WI38 (cell line): ENCODE results near the gene SH3RF3.
"Not testable (repeated sequence)": the region's sequence is repeated elsewhere in the genome, so short reads cannot be mapped to it uniquely, and the experiment has no call there.

Experiments
- H3K4me3 ChIP-seq: 2 replicates; pipeline ENCODE4 v1.5.1; 2011; ENCODE audit warnings: low read depth, mild to moderate bottlenecking, control low read depth, low read length
- CTCF ChIP-seq: IDR thresholded peaks from 2 replicates; pipeline ENCODE4 v1.5.1; 2012; ENCODE audit warnings: low read depth, mild to moderate bottlenecking, control low read depth, low read length

Gene SH3RF3

DNA sequence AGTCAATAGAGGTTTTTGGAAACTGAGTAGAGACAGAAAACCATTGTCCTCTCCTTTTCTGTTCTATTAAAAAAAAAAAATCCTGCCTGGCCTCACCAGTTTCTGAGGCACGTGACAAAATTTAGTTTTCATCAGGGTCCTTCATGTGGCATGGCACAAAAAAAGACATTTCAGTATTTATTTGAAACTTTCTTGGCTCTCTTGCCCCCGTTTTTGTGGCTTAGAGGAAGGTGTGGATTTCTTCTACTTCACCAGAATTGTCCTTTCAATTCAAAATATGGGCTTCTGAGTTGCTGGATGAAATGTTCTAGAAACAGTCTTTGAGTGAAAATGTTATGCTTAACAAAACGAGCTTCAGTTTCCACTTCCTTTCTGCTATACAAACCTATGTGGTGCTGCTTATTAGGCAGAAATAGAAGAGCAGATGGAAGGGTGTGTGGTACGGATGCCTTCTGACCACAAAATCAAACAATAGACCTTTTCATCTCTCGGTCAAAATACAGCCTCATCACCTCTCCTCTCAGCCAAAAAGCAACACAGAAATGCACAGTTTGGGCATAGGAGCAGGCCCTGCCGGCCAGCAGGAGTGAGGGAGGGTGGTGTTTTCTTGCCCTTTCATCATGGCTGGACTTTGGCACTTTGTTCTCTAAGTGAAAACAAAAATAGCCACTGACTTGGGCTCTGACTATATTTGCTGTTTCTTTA is 89.2 kb downstream of the SH3RF3 start:
- no peak overlapping the region for H3K4me3 ChIP-seq
- no peak for TF ChIP-seq CTCF

DNA sequence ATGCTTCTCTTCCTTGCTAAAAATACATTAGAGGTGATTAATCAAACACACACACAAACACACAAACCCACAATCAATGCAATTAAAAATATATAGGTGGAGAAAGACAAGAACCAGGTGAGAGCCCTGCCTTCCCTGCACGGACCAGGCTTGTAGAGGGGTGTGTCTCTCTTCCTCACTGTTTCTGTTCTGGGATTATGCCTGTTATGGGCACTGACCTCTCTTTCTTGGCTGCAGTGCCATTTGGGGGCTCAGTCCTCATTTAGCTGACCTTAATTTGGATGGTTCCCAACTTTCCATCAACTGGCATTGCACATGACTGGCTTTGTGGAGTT is 89.8 kb downstream of the SH3RF3 start:
- H3K4me3 ChIP-seq, result no peak overlapping the region
- TF ChIP-seq CTCF, result no peak

- no peak overlapping the region for H3K4me3 ChIP-seq
- TF ChIP-seq CTCF, result no peak
Observed at GRCh38 chr2:109220860-109221259, 91.9 kb downstream of the SH3RF3 start.

GRCh38 chr2:109221316-109221715 is 92.3 kb downstream of the SH3RF3 start:
- not testable (repeated sequence) for H3K4me3 ChIP-seq

DNA sequence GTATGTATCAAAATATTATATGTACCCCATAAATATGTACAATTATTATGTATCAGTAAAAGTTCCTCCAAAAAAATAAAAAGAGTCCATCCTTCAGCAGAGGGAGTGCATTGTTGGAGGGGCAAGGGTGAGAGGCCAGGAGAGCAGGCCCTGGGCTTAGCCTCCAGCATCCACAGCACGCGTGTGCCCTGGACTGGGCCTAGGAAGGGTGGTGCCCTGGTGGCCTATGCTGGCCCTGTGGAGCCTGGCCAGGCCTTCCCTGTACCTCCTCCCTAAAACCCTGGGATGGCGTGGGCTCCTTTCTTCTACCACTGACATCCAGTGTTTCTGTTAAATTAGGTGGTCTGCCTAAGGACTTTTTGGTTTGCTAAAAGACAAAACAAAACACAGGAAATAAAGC is 93.4 kb downstream of the SH3RF3 start:
- TF ChIP-seq CTCF, result no peak
- H3K4me3 ChIP-seq, result no peak overlapping the region

DNA sequence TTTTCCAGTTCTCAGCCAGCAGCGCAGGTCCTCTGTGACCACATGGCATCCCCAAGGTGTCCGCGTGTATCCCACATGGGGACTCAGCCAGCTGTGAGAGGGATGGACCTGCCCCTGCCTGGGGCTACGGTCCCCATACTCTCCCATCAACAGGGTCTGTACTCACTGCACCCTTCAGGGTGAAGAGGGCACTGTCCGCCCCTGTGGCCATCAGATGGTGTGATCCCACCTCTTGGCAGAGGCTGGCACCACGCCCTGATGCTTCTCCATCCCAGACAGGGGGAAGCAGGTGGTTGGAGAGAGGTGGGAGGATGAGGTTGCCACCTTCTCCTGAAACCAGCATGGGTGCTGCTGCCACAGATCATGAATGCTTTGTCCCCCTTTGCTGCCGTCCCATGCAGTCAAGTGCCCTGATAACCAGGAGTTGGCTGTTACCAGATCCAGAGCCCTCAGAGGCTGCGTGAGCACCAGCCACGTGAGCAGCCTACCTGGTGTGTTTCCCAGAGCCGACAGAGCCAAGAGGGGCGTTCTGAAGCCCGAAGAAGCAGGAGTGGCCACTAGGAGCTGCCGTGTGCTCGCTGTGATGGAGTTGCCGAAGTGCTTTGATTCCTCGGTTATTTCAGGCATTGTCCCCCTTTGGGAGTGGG is 93.9 kb downstream of the SH3RF3 start:
- TF ChIP-seq CTCF, result no peak
- no peak overlapping the region for H3K4me3 ChIP-seq

- no peak for TF ChIP-seq CTCF
- H3K4me3 ChIP-seq, result no peak overlapping the region
Observed at GRCh38 chr2:109223490-109223889, 94.5 kb downstream of the SH3RF3 start.

DNA sequence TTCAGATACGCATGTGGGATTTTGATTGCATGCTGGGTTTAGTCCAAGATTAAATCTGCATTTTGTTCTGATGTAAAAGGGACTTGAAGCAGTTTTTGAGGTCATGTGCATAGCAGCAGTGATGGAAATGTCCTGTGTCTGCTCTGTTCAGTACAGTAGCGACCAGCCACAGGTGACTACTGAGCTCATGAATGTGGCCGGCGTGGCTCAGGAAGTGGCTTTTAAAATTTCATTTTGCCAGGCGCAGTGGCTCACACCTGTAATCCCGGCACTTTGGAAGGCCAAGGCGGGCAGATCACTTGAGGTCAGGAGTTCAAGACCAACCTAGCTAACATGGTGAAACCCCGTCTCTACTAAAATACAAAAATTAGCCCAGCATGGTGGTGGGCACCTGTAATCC is 95.3 kb downstream of the SH3RF3 start:
- H3K4me3 ChIP-seq, result not testable (repeated sequence)
